Gastroesophageal sphincter (tissue), 4 donors: Measurements from ENCODE around the gene EED. TPM values are rescaled to one million over a fixed set of nuclear protein-coding genes. Genes with fewer than 3 reads are reported as not detected.

Experiments used
- ATAC-seq: fragments of 150-250 bp; one replicate; pipeline ENCODE4 v1.9.1; 2016; ENCODE audit warnings: mild to moderate bottlenecking, moderate library complexity
- H3K27ac ChIP-seq, 4 donors: fragments of 200-600 bp; sonication (generic) in 3 of 4; 1 replicate in 3 of 4; 2 replicates in 1 of 4; pipeline ENCODE4 v1.5.1; 2016 to 2019
- H3K27me3 ChIP-seq: fragments of 200-600 bp; sonication (generic); one replicate; pipeline ENCODE4 v1.5.1; 2019
- H3K36me3 ChIP-seq, 2 donors: fragments of 200-600 bp; sonication (generic); one replicate each; pipeline ENCODE4 v1.5.1; 2019; ENCODE audit warnings: control low read depth in 1 of 2
- H3K4me1 ChIP-seq, 3 donors: fragments of 200-600 bp; sonication (generic); 1 replicate in 2 of 3; 2 replicates in 1 of 3; pipeline ENCODE4 v1.5.1; 2016 to 2019; ENCODE audit warnings: control low read depth in 2 of 3
- H3K4me3 ChIP-seq, 2 donors: fragments of 200-600 bp; sonication (generic); one replicate each; pipeline ENCODE4 v1.5.1; 2019; ENCODE audit warnings: mild to moderate bottlenecking in 1 of 2, moderate library complexity in 1 of 2
- H3K9me3 ChIP-seq, 3 donors: fragments of 200-600 bp; sonication (generic); one replicate each; pipeline ENCODE4 v1.5.1; 2017 to 2019; ENCODE audit warnings: control low read depth in 2 of 3
- EP300 ChIP-seq: sonication (generic); formaldehyde crosslinking; IDR thresholded peaks from one replicate; pipeline ENCODE4 v1.6.1; 2017; ENCODE audit warnings: antibody characterized with exemption, mild to moderate bottlenecking
- POLR2A ChIP-seq, 2 donors: fragments of 450-650 bp; IDR thresholded peaks; one replicate each; pipeline ENCODE4 v1.6.1; 2017; ENCODE audit warnings: antibody characterized with exemption in 2 of 2, mild to moderate bottlenecking in 2 of 2, moderate library complexity in 1 of 2
- POLR2AphosphoS5 ChIP-seq: sonication (generic); formaldehyde crosslinking; IDR thresholded peaks from one replicate; pipeline ENCODE4 v1.6.1; 2017; ENCODE audit warnings: antibody characterized with exemption
- WGBS, 2 donors: methylation state at CpG; one replicate each; pipeline ENCODE4 v1.1.5; 2018; ENCODE audit warnings: low coverage in 1 of 2; 5-methylcytosine and 5-hydroxymethylcytosine counted together
- total RNA-seq, 4 donors: library from RNA; depleted of rRNA; stranded (reverse); fragments of >200 nt; gene quantifications; one replicate each; pipeline ENCODE4 v1.1.0, GENCODE V29; 2016
- TF ChIP-seq, protein P1 (sequence below), 4 experiments: fragments of 200-600 bp in 2 of 4; fragments of 450-650 bp in 2 of 4; sonication (generic) in 1 of 4; IDR thresholded peaks; one replicate each; pipeline ENCODE4 v1.5.1; 2017 to 2019; ENCODE audit warnings: antibody characterized with exemption in 4 of 4, mild to moderate bottlenecking in 2 of 4, moderate library complexity in 2 of 4

Gene EED
- total RNA-seq, 4 donors from 2014 or later = 11.7 to 27.1 (median 16.6) TPM

DNA sequence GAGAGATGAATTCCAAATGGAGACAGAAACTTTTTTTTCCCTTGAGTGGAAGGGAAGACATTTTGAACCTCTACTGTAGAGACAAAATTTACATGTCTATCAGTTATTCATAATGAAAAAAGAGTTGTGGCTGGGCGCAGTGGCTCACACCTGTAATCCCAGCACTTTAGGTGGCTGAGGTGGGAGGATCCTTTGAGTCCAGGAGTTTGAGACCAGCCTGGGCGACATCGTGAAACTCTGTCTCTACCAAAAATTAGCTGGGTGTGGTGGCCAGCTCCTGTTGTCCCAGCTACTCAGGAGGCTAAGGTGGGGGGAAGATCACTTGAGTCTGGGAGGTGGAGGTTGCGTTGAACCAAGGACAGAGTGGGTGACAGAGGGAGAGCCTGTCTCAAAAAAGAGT, 4.1 kb downstream of the EED start:
- H3K4me1 ChIP-seq = peaks cover 2 to 51% (median 11%) of the 10 kb centered on the region in 3 donors
- no peaks in the 10 kb centered on the region for H3K9me3 ChIP-seq
- no peak for ATAC-seq
- no peak overlapping the region for H3K4me3 ChIP-seq
- H3K27me3 ChIP-seq = no peaks in the 10 kb centered on the region
- TF ChIP-seq POLR2A (IDR thresholded peaks at IDR 0.05) (no peak), POLR2AphosphoS5 (no peak), EP300 (no peak)
- TF ChIP-seq, protein P1, sequence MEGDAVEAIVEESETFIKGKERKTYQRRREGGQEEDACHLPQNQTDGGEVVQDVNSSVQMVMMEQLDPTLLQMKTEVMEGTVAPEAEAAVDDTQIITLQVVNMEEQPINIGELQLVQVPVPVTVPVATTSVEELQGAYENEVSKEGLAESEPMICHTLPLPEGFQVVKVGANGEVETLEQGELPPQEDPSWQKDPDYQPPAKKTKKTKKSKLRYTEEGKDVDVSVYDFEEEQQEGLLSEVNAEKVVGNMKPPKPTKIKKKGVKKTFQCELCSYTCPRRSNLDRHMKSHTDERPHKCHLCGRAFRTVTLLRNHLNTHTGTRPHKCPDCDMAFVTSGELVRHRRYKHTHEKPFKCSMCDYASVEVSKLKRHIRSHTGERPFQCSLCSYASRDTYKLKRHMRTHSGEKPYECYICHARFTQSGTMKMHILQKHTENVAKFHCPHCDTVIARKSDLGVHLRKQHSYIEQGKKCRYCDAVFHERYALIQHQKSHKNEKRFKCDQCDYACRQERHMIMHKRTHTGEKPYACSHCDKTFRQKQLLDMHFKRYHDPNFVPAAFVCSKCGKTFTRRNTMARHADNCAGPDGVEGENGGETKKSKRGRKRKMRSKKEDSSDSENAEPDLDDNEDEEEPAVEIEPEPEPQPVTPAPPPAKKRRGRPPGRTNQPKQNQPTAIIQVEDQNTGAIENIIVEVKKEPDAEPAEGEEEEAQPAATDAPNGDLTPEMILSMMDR (IDR thresholded peaks at IDR 0.05) = no peak
- peaks cover 0 to 4% of the 10 kb centered on the region in 2 donors for H3K36me3 ChIP-seq
- no peak overlapping the region for H3K27ac ChIP-seq
- 85 to 100% methylated on average over 3 to 4 of the region's 4 CpGs for WGBS, 2 donors

- Histone ChIP-seq H3K36me3 (peaks cover 0 to 5% of the 10 kb centered on the region in 2 donors), H3K9me3 (no peaks in the 10 kb centered on the region), H3K27ac (no peak overlapping the region), H3K4me3 (no peak overlapping the region), H3K4me1 (peaks cover 2 to 47% (median 11%) of the 10 kb centered on the region in 3 donors), H3K27me3 (no peaks in the 10 kb centered on the region)
- TF ChIP-seq EP300 (no peak), POLR2A (IDR thresholded peaks at IDR 0.05) (no peak), POLR2AphosphoS5 (no peak)
- TF ChIP-seq, protein P1 (IDR thresholded peaks at IDR 0.05) = no peak
- 41 to 49% methylated on average over 3 of the region's 3 CpGs for WGBS, 2 donors
- ATAC-seq = no peak
Measured at GRCh38 chr11:86249307-86250098, 5.0 kb downstream of the EED start.

GRCh38 chr11:86251345-86251744, 6.8 kb downstream of the EED start:
- no peaks in the 10 kb centered on the region for H3K9me3 ChIP-seq
- ATAC-seq = no peak
- H3K27me3 ChIP-seq = no peaks in the 10 kb centered on the region
- TF ChIP-seq EP300 (no peak), POLR2AphosphoS5 (no peak), POLR2A (IDR thresholded peaks at IDR 0.05) (no peak)
- TF ChIP-seq, protein P1 (IDR thresholded peaks at IDR 0.05) = no peak
- H3K36me3 ChIP-seq = peaks cover 0 to 13% of the 10 kb centered on the region in 2 donors
- 34 to 50% methylated on average over 2 of the region's 2 CpGs for WGBS, 2 donors
- H3K4me3 ChIP-seq = no peak overlapping the region
- no peak overlapping the region for H3K27ac ChIP-seq
- peaks cover 2 to 39% (median 7%) of the 10 kb centered on the region in 3 donors for H3K4me1 ChIP-seq

- Histone ChIP-seq H3K4me3 (no peak overlapping the region), H3K9me3 (no peaks in the 10 kb centered on the region), H3K27ac (no peak overlapping the region), H3K4me1 (no peaks in the 10 kb centered on the region), H3K27me3 (no peaks in the 10 kb centered on the region), H3K36me3 (peaks cover 0 to 54% of the 10 kb centered on the region in 2 donors)
- no peak for ATAC-seq
- WGBS, 2 donors = 80 to 81% methylated on average over 1 of the region's 1 CpG
- TF ChIP-seq POLR2A (IDR thresholded peaks at IDR 0.05) = no peak
- TF ChIP-seq POLR2AphosphoS5 = no peak
- no peak for TF ChIP-seq EP300
- TF ChIP-seq, protein P1 (IDR thresholded peaks at IDR 0.05) = no peak
Measured at GRCh38 chr11:86255896-86256295, 11.3 kb downstream of the EED start.

DNA sequence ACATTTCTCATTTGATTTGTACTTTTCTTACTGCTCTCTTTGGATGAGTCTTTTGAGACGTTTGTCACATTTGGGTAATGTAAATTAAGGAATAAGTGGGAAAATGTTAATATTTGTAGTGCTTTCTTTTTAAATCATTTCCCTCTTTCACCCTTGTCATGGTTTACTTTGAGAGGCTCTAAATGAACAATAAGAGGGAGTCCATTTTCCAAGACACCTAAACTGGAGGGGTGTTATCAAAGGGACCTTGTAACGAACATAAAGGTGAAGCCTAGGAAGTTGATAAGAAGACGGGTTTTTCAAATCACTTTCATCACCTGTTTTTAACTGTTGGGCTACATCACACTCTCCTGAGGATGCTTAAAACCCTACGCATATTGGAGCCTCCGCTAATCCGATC, 12.1 kb downstream of the EED start:
- Histone ChIP-seq H3K36me3 (peaks cover 0 to 61% of the 10 kb centered on the region in 2 donors), H3K4me1 (no peaks in the 10 kb centered on the region), H3K4me3 (no peak overlapping the region), H3K9me3 (no peaks in the 10 kb centered on the region), H3K27ac (no peak overlapping the region), H3K27me3 (no peaks in the 10 kb centered on the region)
- no peak for ATAC-seq
- 64 to 81% methylated on average over 5 of the region's 6 CpGs for WGBS, 2 donors
- TF ChIP-seq EP300 (no peak), POLR2AphosphoS5 (no peak), POLR2A (IDR thresholded peaks at IDR 0.05) (no peak)
- TF ChIP-seq, protein P1 (IDR thresholded peaks at IDR 0.05) = no peak
